OCI-LY7 (cell line): ENCODE data around the gene ANO1. TPM values are rescaled to one million over a fixed set of nuclear protein-coding genes. Genes with fewer than 3 reads are reported as not detected.

Experiments used
- BruUV-seq: library from RNA; stranded (reverse); fragments of 400-500 nt; replicated peaks from 2 replicates; lab custom pipeline; 2021; lab: Mats Ljungman, UMichigan
- CTCF ChIA-PET: fragments of 300-600 bp; sonication (Branson Sonifier 250); formaldehyde crosslinking; loops from one replicate; lab custom pipeline; 2022; ENCODE audit warnings: antibody characterized with exemption; ENCODE audit not compliant: unreplicated experiment; lab: Charles Lee
- POLR2A ChIA-PET: fragments of 300-600 bp; sonication (Branson Sonifier 250); formaldehyde crosslinking; loops from one replicate; lab custom pipeline; 2022; ENCODE audit warnings: antibody characterized with exemption; lab: Charles Lee
- DNase-seq: peaks from one replicate; pipeline ENCODE4 v3.0.0-alpha.2; 2015; ENCODE audit warnings: low spot score
- H2AFZ ChIP-seq: fragments of 200-600 bp; sonication (generic), shearing (Covaris generic); 2 replicates; pipeline ENCODE4 v1.6.1; 2014; ENCODE audit warnings: mild to moderate bottlenecking, antibody characterized with exemption, low read length, moderate library complexity
- H3K27ac ChIP-seq: fragments of 200-600 bp; sonication (generic); 2 replicates; pipeline ENCODE4 v1.5.1; 2014; ENCODE audit warnings: mixed run types, low read depth, mild to moderate bottlenecking, moderate library complexity, low read length, inconsistent platforms; ENCODE audit not compliant: poor library complexity, severe bottlenecking
- H3K36me3 ChIP-seq: fragments of 200-600 bp; sonication (generic); 2 replicates; pipeline ENCODE4 v1.6.1; 2014; ENCODE audit warnings: mild to moderate bottlenecking, antibody characterized with exemption, low read length, moderate library complexity, mixed read lengths; ENCODE audit not compliant: insufficient read depth
- H3K4me1 ChIP-seq: fragments of 200-600 bp; sonication (generic); 2 replicates; pipeline ENCODE4 v1.5.1; 2014; ENCODE audit warnings: mild to moderate bottlenecking, low read length; ENCODE audit not compliant: insufficient read depth, poor library complexity, severe bottlenecking
- H3K4me2 ChIP-seq: fragments of 200-600 bp; sonication (generic); 2 replicates; pipeline ENCODE4 v1.6.1; 2014; ENCODE audit warnings: mild to moderate bottlenecking, low read length
- H3K4me3 ChIP-seq: fragments of 200-600 bp; sonication (generic); 2 replicates; pipeline ENCODE4 v1.5.1; 2014; ENCODE audit warnings: mild to moderate bottlenecking, low read depth, low read length; ENCODE audit not compliant: poor library complexity, severe bottlenecking
- H3K79me2 ChIP-seq: fragments of 200-600 bp; sonication (generic); 2 replicates; pipeline ENCODE4 v1.6.1; 2016; ENCODE audit warnings: low read depth, mild to moderate bottlenecking, low read length, moderate library complexity, mixed read lengths; ENCODE audit not compliant: insufficient read depth
- H3K9me2 ChIP-seq: fragments of 200-600 bp; sonication (generic); 2 replicates; pipeline ENCODE4 v1.6.1; 2016; ENCODE audit warnings: mild to moderate bottlenecking, low read length, mixed read lengths; ENCODE audit not compliant: insufficient read depth
- H3K9me3 ChIP-seq: fragments of 200-600 bp; sonication (generic); 2 replicates; pipeline ENCODE4 v1.6.1; 2014; ENCODE audit warnings: mild to moderate bottlenecking, mixed run types, low read length, mixed read lengths
- H4K20me1 ChIP-seq: fragments of 200-600 bp; sonication (generic); 2 replicates; pipeline ENCODE4 v1.6.1; 2014; ENCODE audit warnings: mild to moderate bottlenecking, antibody characterized with exemption, low read length, moderate library complexity, mixed read lengths; ENCODE audit not compliant: insufficient read depth
- CTCF ChIP-seq: fragments of 200-600 bp; sonication (generic); conservative IDR thresholded peaks from 2 replicates; pipeline ENCODE4 v1.5.1; 2014; ENCODE audit warnings: mild to moderate bottlenecking, antibody characterized with exemption, low read length, moderate library complexity, mixed read lengths
- EZH2phosphoT487 ChIP-seq: fragments of 200-600 bp; sonication (generic); IDR thresholded peaks from 2 replicates; pipeline ENCODE4 v1.6.1; 2018; ENCODE audit warnings: low read depth, borderline replicate concordance, mild to moderate bottlenecking, mixed run types, antibody characterized with exemption, low read length, moderate library complexity, mixed read lengths
- intact Hi-C: fragments of 100-400 bp; cut with micrococcal nuclease; formaldehyde crosslinking; loops from one replicate; pipeline ENCODE4 v1.10.0; 2022; ENCODE audit not compliant: unreplicated experiment
- total RNA-seq, 2 experiments: library from RNA; depleted of rRNA in 1 of 2; stranded (reverse); fragments of >200 nt in 1 of 2; shearing (Covaris generic) in 1 of 2; gene quantifications; 2 replicates each; pipeline ENCODE4 v1.2.3, GENCODE V29; 2014 to 2022

The ANO1 gene
- total RNA-seq, 2 experiments from 2014 or later, result not detected

GRCh38 chr11:70174547-70175235 is 96.6 kb downstream of the ANO1 start:
- Histone ChIP-seq H3K27ac (no peak overlapping the region), H3K4me3 (no peak overlapping the region), H4K20me1 (no peaks in the 10 kb centered on the region), H3K4me2 (no peak overlapping the region), H2AFZ (no peak overlapping the region), H3K4me1 (no peaks in the 10 kb centered on the region), H3K36me3 (no peaks in the 10 kb centered on the region), H3K79me2 (no peaks in the 10 kb centered on the region), H3K9me3 (no peaks in the 10 kb centered on the region), H3K9me2 (no peaks in the 10 kb centered on the region)
- DNase-seq, result no peak
- ChIA-PET CTCF (no interaction called here), POLR2A (no interaction called here)
- intact Hi-C loops, result no loop called here
- TF ChIP-seq CTCF (no peak), EZH2phosphoT487 (no peak)
- no TSS peak for BruUV-seq

GRCh38 chr11:70175236-70175698 is 97.2 kb downstream of the ANO1 start:
- H4K20me1 ChIP-seq, result no peaks in the 10 kb centered on the region
- TF ChIP-seq EZH2phosphoT487 (no peak), CTCF (no peak)
- H3K27ac ChIP-seq, result no peak overlapping the region
- H3K4me1 ChIP-seq, result no peaks in the 10 kb centered on the region
- BruUV-seq, result no TSS peak
- H3K4me3 ChIP-seq, result no peak overlapping the region
- intact Hi-C loops, result no loop called here
- no peaks in the 10 kb centered on the region for H3K9me3 ChIP-seq
- H3K4me2 ChIP-seq, result no peak overlapping the region
- no peaks in the 10 kb centered on the region for H3K79me2 ChIP-seq
- ChIA-PET POLR2A (no interaction called here), CTCF (no interaction called here)
- H3K9me2 ChIP-seq, result no peaks in the 10 kb centered on the region
- H2AFZ ChIP-seq, result no peak overlapping the region
- no peaks in the 10 kb centered on the region for H3K36me3 ChIP-seq
- DNase-seq, result no peak

GRCh38 chr11:70176940-70177689 is 99.0 kb downstream of the ANO1 start:
- H3K9me3 ChIP-seq, result no peaks in the 10 kb centered on the region
- no peaks in the 10 kb centered on the region for H3K36me3 ChIP-seq
- intact Hi-C loops, result no loop called here
- no peaks in the 10 kb centered on the region for H4K20me1 ChIP-seq
- H3K4me3 ChIP-seq, result no peak overlapping the region
- H3K4me1 ChIP-seq, result no peaks in the 10 kb centered on the region
- no peak overlapping the region for H2AFZ ChIP-seq
- no peaks in the 10 kb centered on the region for H3K9me2 ChIP-seq
- CTCF ChIA-PET, result no interaction called here
- POLR2A ChIA-PET, result interaction anchor here (0.7 kb wide), 1 partner anchor 158 kb away, joined by 4 read pairs; no protein-coding TSS in a partner anchor
- TF ChIP-seq EZH2phosphoT487, result no peak
- peak; percentile 68 for TF ChIP-seq CTCF
- H3K27ac ChIP-seq, result no peak overlapping the region
- DNase-seq, result peak; percentile 41
- no peak overlapping the region for H3K4me2 ChIP-seq
- no TSS peak for BruUV-seq
- no peaks in the 10 kb centered on the region for H3K79me2 ChIP-seq
